GM13977 (cell line): ENCODE results near the gene ETFA.
A peak's percentile ranks its signal among the peaks of the same experiment; 100 is the strongest.

ENCODE experiments used
- DNase-seq: peaks from one replicate; pipeline ENCODE4 v3.0.0; 2012; ENCODE audit warnings: low spot score
- CTCF ChIP-seq: IDR thresholded peaks from 2 replicates; pipeline ENCODE4 v1.5.1; 2012; ENCODE audit warnings: mild to moderate bottlenecking, control low read depth; ENCODE audit not compliant: insufficient read depth; ENCODE audit errors: extremely low read depth, missing control alignments
- in situ Hi-C: fragments of 300-500 bp; cut with MboI; formaldehyde crosslinking; loops from one replicate; pipeline ENCODE4 v1.12.0; 2022; ENCODE audit warnings: low sequenced_read_pairs, low pct_unique_long_range_greater_than_20kb, mixed read lengths, inconsistent platforms; ENCODE audit not compliant: unreplicated experiment

Gene ETFA

GRCh38 chr15:76311100-76311953 lies at the start of gene ETFA:
ETFA (minus strand) TSS chr15:76311469; CDS start chr15:76311388, 81 bp downstream.
- peak; percentile 98 for DNase-seq
- TF ChIP-seq CTCF, result no peak
- in situ Hi-C loops, result no loop called here

- in situ Hi-C loops, result no loop called here
- no peak for TF ChIP-seq CTCF
- no peak for DNase-seq
These were observed 49.1 kb upstream of the ETFA start for GRCh38 chr15:76360416-76360815.

- no peak for DNase-seq
- in situ Hi-C loops, result no loop called here
- no peak for TF ChIP-seq CTCF
These were observed 47.9 kb upstream of the ETFA start for GRCh38 chr15:76359152-76359551.

GRCh38 chr15:76358453-76358852 lies 47.2 kb upstream of the ETFA start:
- TF ChIP-seq CTCF, result no peak
- in situ Hi-C loops, result no loop called here
- no peak for DNase-seq

GRCh38 chr15:76354823-76355440 lies 43.7 kb upstream of the ETFA start:
- DNase-seq, result no peak
- in situ Hi-C loops, result no loop called here
- no peak for TF ChIP-seq CTCF

GRCh38 chr15:76353903-76354302 lies 42.6 kb upstream of the ETFA start:
- in situ Hi-C loops, result no loop called here
- TF ChIP-seq CTCF, result no peak
- DNase-seq, result no peak
